MM.1S (cell line): ENCODE data around the gene TSHZ2.

ENCODE experiments used
- DNase-seq: peaks from one replicate; pipeline ENCODE4 v3.0.0-alpha.2; 2015
- H2AFZ ChIP-seq: fragments of 300-600 bp; sonication (generic); 2 replicates; pipeline ENCODE4 v1.6.0; 2016; ENCODE audit warnings: antibody characterized with exemption, low read length
- H3F3A ChIP-seq: fragments of 300-600 bp; sonication (generic); 2 replicates; pipeline ENCODE4 v1.6.1; 2016; ENCODE audit warnings: mild to moderate bottlenecking, antibody characterized with exemption, low read length, moderate library complexity, mixed read lengths; ENCODE audit not compliant: insufficient read depth
- H3K27ac ChIP-seq: fragments of 300-600 bp; sonication (generic); 2 replicates; pipeline ENCODE4 v1.5.1; 2016; ENCODE audit warnings: mild to moderate bottlenecking, low read length
- H3K27me3 ChIP-seq: fragments of 300-600 bp; sonication (generic); replicated peaks from 2 replicates; pipeline ENCODE4 v1.6.0; 2016; ENCODE audit warnings: low read length; ENCODE audit not compliant: insufficient read depth
- H3K36me3 ChIP-seq: fragments of 300-600 bp; sonication (generic); replicated peaks from 2 replicates; pipeline ENCODE4 v1.6.1; 2016; ENCODE audit warnings: mild to moderate bottlenecking, low read length, mixed read lengths; ENCODE audit not compliant: insufficient read depth
- H3K4me1 ChIP-seq: fragments of 300-600 bp; sonication (generic); 2 replicates; pipeline ENCODE4 v1.6.1; 2016; ENCODE audit warnings: low read length, mixed read lengths
- H3K4me2 ChIP-seq: fragments of 300-600 bp; sonication (generic); 2 replicates; pipeline ENCODE4 v1.6.0; 2016; ENCODE audit warnings: low read depth, low read length
- H3K4me3 ChIP-seq: fragments of 300-600 bp; sonication (generic); 2 replicates; pipeline ENCODE4 v1.5.1; 2016; ENCODE audit warnings: low read length, mixed read lengths
- H3K79me2 ChIP-seq: fragments of 300-600 bp; sonication (generic); 2 replicates; pipeline ENCODE4 v1.6.1; 2016; ENCODE audit warnings: mixed run types, low read length, mixed read lengths
- H3K9ac ChIP-seq: fragments of 300-600 bp; sonication (generic); 2 replicates; pipeline ENCODE4 v1.6.1; 2016; ENCODE audit warnings: low read length, mixed read lengths
- H3K9me2 ChIP-seq: fragments of 300-600 bp; sonication (generic); replicated peaks from 2 replicates; pipeline ENCODE4 v1.6.1; 2016; ENCODE audit warnings: mild to moderate bottlenecking, low read length, mixed read lengths; ENCODE audit not compliant: insufficient read depth
- H3K9me3 ChIP-seq: fragments of 300-600 bp; sonication (generic); replicated peaks from 2 replicates; pipeline ENCODE4 v1.6.1; 2016; ENCODE audit warnings: mild to moderate bottlenecking, low read length, mixed read lengths; ENCODE audit not compliant: insufficient read depth
- H4K20me1 ChIP-seq: fragments of 300-600 bp; sonication (generic); 2 replicates; pipeline ENCODE4 v1.6.1; 2016; ENCODE audit warnings: mild to moderate bottlenecking, low read length, moderate library complexity, mixed read lengths; ENCODE audit not compliant: insufficient read depth
- CTCF ChIP-seq: fragments of 300-600 bp; sonication (generic); IDR thresholded peaks from 2 replicates; pipeline ENCODE4 v1.5.1; 2016; ENCODE audit warnings: antibody characterized with exemption, low read length, mixed read lengths
- EZH2 ChIP-seq: fragments of 300-600 bp; sonication (generic); optimal IDR thresholded peaks from 2 replicates; pipeline ENCODE3; 2017; ENCODE audit warnings: low read depth, mild to moderate bottlenecking, antibody characterized with exemption, low read length, mixed read lengths
- EZH2phosphoT487 ChIP-seq: fragments of 300-600 bp; sonication (generic); IDR thresholded peaks from 2 replicates; pipeline ENCODE4 v1.6.1; 2018; ENCODE audit warnings: antibody characterized with exemption, low read length

The TSHZ2 gene

GRCh38 chr20:53329781-53330180 lies 357.6 kb downstream of the TSHZ2 start:
- Histone ChIP-seq H3K4me3 (no peak overlapping the region), H3K9ac (no peak overlapping the region), H3K27me3 (no peaks in the 10 kb centered on the region), H3K79me2 (no peaks in the 10 kb centered on the region), H4K20me1 (no peaks in the 10 kb centered on the region), H3K4me1 (no peaks in the 10 kb centered on the region), H2AFZ (no peak overlapping the region), H3K4me2 (no peak overlapping the region), H3K9me3 (no peaks in the 10 kb centered on the region), H3K27ac (no peak overlapping the region), H3F3A (no peaks in the 10 kb centered on the region), H3K9me2 (no peaks in the 10 kb centered on the region), H3K36me3 (no peaks in the 10 kb centered on the region)
- TF ChIP-seq CTCF: no peak
- TF ChIP-seq EZH2phosphoT487: no peak
- TF ChIP-seq EZH2: no peak
- no peak for DNase-seq

- H3K27me3 ChIP-seq: no peaks in the 10 kb centered on the region
- H3K4me1 ChIP-seq: no peaks in the 10 kb centered on the region
- H3K9ac ChIP-seq: no peak overlapping the region
- no peaks in the 10 kb centered on the region for H3K36me3 ChIP-seq
- no peak overlapping the region for H3K27ac ChIP-seq
- H3K4me3 ChIP-seq: no peak overlapping the region
- H3F3A ChIP-seq: no peaks in the 10 kb centered on the region
- no peak overlapping the region for H3K4me2 ChIP-seq
- H3K9me3 ChIP-seq: no peaks in the 10 kb centered on the region
- no peaks in the 10 kb centered on the region for H3K79me2 ChIP-seq
- no peak overlapping the region for H2AFZ ChIP-seq
- TF ChIP-seq EZH2phosphoT487 (no peak), CTCF (no peak), EZH2 (no peak)
- H3K9me2 ChIP-seq: no peaks in the 10 kb centered on the region
- H4K20me1 ChIP-seq: no peaks in the 10 kb centered on the region
- no peak for DNase-seq
Observed at GRCh38 chr20:53330601-53331140, 358.5 kb downstream of the TSHZ2 start.

GRCh38 chr20:53331151-53331973 lies 359.2 kb downstream of the TSHZ2 start:
- no peaks in the 10 kb centered on the region for H3K27me3 ChIP-seq
- no peak overlapping the region for H3K4me3 ChIP-seq
- no peak overlapping the region for H3K9ac ChIP-seq
- no peaks in the 10 kb centered on the region for H3K9me2 ChIP-seq
- TF ChIP-seq EZH2: no peak
- TF ChIP-seq CTCF: no peak
- TF ChIP-seq EZH2phosphoT487: no peak
- no peaks in the 10 kb centered on the region for H3K9me3 ChIP-seq
- H3K4me2 ChIP-seq: no peak overlapping the region
- H2AFZ ChIP-seq: no peak overlapping the region
- no peak overlapping the region for H3K27ac ChIP-seq
- no peaks in the 10 kb centered on the region for H3K36me3 ChIP-seq
- H3K4me1 ChIP-seq: no peaks in the 10 kb centered on the region
- no peak for DNase-seq
- no peaks in the 10 kb centered on the region for H3F3A ChIP-seq
- H3K79me2 ChIP-seq: no peaks in the 10 kb centered on the region
- H4K20me1 ChIP-seq: no peaks in the 10 kb centered on the region
